Colonic mucosa (tissue), 4 donors: ENCODE data around the gene PAIP1. TPM values are rescaled to one million over a fixed set of nuclear protein-coding genes. Genes with fewer than 3 reads are reported as not detected.

Experiments
- DNase-seq: peaks from one replicate; pipeline ENCODE4 v3.0.0-alpha.2; 2020
- H3K27ac ChIP-seq: fragments of 200-600 bp; one replicate; pipeline ENCODE4 v1.8.0; 2021
- H3K27me3 ChIP-seq: fragments of 200-600 bp; one replicate; pipeline ENCODE4 v1.8.0; 2021
- H3K36me3 ChIP-seq: fragments of 200-600 bp; one replicate; pipeline ENCODE4 v1.8.0; 2021
- H3K4me1 ChIP-seq: fragments of 200-600 bp; one replicate; pipeline ENCODE4 v1.8.0; 2021; ENCODE audit warnings: mild to moderate bottlenecking
- H3K4me3 ChIP-seq: fragments of 200-600 bp; one replicate; pipeline ENCODE4 v1.8.0; 2021
- H3K9ac ChIP-seq, 2 donors: one replicate each; pipeline ENCODE4 v1.7.0; 2013; ENCODE audit warnings: control low read depth in 2 of 2, low read depth in 2 of 2, low read length in 2 of 2
- H3K9me3 ChIP-seq: fragments of 200-600 bp; one replicate; pipeline ENCODE4 v1.8.0; 2021
- intact Hi-C: fragments of 100-400 bp; cut with DNase I; formaldehyde crosslinking; loops from one replicate; pipeline ENCODE4 v1.14.1; 2022
- total RNA-seq, 2 donors: library from RNA; stranded (reverse); fragmentation: NEBNext Ultra II Directional in 1 of 2; extraction: Animal tissue kit (Norgen Biotek cat#: 25700) in 1 of 2; gene quantifications; one replicate each; pipeline ENCODE4 v1.2.1, GENCODE V29; 2021
- TF ChIP-seq, protein P1 (sequence below): fragments of 200-600 bp; IDR thresholded peaks from one replicate; pipeline ENCODE4 v1.8.0; 2022; ENCODE audit warnings: antibody characterized with exemption, mild to moderate bottlenecking
- donor health status: healthy.
- donor health status: DM: no; HTN: no; CAD: no.
- donor health status: DM: no; HTN: no; CAD: no.

The PAIP1 gene
- total RNA-seq, 2 donors from 2014 or later: 53.1 to 65.6 TPM

GRCh38 chr5:43589310-43589709, 32.4 kb upstream of the PAIP1 start:
- H3K9ac ChIP-seq: no peak overlapping the region
- H3K36me3 ChIP-seq: no peaks in the 10 kb centered on the region
- no peaks in the 10 kb centered on the region for H3K9me3 ChIP-seq
- no peaks in the 10 kb centered on the region for H3K27me3 ChIP-seq
- no peak for DNase-seq
- no peak overlapping the region for H3K4me3 ChIP-seq
- no peak overlapping the region for H3K27ac ChIP-seq
- TF ChIP-seq, protein P1, sequence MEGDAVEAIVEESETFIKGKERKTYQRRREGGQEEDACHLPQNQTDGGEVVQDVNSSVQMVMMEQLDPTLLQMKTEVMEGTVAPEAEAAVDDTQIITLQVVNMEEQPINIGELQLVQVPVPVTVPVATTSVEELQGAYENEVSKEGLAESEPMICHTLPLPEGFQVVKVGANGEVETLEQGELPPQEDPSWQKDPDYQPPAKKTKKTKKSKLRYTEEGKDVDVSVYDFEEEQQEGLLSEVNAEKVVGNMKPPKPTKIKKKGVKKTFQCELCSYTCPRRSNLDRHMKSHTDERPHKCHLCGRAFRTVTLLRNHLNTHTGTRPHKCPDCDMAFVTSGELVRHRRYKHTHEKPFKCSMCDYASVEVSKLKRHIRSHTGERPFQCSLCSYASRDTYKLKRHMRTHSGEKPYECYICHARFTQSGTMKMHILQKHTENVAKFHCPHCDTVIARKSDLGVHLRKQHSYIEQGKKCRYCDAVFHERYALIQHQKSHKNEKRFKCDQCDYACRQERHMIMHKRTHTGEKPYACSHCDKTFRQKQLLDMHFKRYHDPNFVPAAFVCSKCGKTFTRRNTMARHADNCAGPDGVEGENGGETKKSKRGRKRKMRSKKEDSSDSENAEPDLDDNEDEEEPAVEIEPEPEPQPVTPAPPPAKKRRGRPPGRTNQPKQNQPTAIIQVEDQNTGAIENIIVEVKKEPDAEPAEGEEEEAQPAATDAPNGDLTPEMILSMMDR: no peak
- intact Hi-C loops: no loop called here
- H3K4me1 ChIP-seq: no peaks in the 10 kb centered on the region

DNA sequence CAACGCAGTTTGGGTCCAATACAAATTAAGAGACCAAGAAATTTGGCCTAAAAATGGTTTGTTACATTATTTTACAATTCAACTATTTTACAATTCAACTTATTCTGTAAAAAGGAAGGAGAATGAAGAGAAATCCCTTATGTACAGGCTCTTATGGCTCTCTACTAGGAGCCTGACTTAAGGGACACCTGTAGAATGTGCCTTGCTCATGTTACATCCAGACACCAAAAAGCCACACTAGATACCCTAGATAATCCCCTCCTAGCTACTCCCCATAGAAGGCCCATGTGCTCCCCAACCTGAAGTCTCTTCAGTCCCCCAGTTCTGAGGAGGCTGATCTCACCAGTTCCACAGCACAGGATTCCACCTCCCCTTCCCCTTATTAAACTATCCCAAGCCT, 32.0 kb upstream of the PAIP1 start:
- Histone ChIP-seq H3K36me3 (no peaks in the 10 kb centered on the region), H3K27me3 (no peaks in the 10 kb centered on the region), H3K9me3 (no peaks in the 10 kb centered on the region), H3K4me3 (no peak overlapping the region), H3K4me1 (no peaks in the 10 kb centered on the region), H3K9ac (no peak overlapping the region), H3K27ac (no peak overlapping the region)
- TF ChIP-seq, protein P1: no peak
- intact Hi-C loops: no loop called here
- DNase-seq: no peak

GRCh38 chr5:43584166-43584699, 27.4 kb upstream of the PAIP1 start:
- Histone ChIP-seq H3K9ac (no peak overlapping the region), H3K36me3 (no peaks in the 10 kb centered on the region), H3K4me3 (no peak overlapping the region), H3K27ac (no peak overlapping the region), H3K4me1 (no peaks in the 10 kb centered on the region), H3K27me3 (no peaks in the 10 kb centered on the region), H3K9me3 (no peaks in the 10 kb centered on the region)
- no peak for DNase-seq
- TF ChIP-seq, protein P1: no peak
- intact Hi-C loops: no loop called here

DNA sequence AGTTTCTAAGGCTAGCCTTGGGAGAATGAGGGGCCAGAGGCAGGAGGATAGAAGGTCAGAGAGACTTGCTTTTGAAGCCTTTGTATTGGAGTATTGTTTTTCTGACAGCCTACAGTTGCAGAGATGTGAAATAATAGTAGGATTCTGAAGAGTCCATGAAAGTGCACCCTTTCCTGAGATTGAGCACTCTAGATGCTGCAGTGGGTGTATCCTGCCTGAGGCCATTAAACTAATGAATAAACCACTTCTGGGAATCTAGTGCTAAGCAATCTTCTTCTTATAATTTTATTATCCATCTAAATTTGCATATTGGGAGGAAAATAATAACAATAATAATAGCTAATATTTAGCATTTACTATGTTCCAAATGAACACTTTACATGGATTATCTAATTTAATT, 26.8 kb upstream of the PAIP1 start:
- H3K4me3 ChIP-seq: no peak overlapping the region
- no peak overlapping the region for H3K27ac ChIP-seq
- no peak for DNase-seq
- intact Hi-C loops: no loop called here
- no peaks in the 10 kb centered on the region for H3K27me3 ChIP-seq
- TF ChIP-seq, protein P1: no peak
- no peaks in the 10 kb centered on the region for H3K36me3 ChIP-seq
- no peaks in the 10 kb centered on the region for H3K9me3 ChIP-seq
- no peaks in the 10 kb centered on the region for H3K4me1 ChIP-seq
- no peak overlapping the region for H3K9ac ChIP-seq

DNA sequence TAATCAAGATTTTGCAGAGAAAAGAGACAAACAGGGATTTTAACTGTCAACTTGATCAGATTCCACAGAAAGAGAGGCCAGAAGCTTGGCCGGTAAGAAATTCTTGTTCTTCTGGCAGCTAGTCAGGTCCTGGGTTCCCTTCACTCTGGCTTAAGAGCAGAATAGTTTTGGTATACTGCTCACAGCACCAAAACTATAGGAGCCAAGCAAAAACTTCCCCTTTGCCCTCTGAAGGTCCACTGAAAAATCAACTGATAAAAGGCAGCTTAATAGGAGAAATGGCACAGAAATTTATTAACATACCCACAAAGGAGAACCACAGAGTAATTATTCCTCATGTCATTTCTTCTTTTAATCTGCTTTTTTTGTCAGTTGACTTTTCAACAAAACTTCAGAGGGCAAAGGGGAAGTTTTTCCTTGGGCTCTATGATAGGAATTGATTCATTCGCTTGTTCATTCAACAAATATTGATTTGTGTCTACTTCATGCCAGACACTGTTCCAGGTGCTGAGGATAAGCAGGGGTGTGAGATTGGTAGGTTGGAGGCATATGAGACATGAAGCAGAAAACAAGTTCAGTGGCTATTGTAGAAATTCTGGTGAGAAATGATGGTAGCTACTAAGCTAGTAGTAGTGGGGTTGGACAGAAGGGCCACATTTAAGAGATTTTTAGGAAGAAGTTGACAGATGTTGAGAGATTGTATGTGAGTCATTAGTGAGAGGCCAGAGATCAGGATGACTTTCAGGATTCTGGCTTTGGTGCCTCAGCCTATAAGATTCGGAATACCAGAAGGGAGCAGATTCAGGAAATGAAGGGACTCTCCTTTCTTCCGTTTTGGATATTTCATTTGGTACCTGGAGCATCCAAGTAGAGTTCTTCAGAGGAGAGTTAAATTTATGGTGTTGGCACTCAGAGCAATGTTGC, 25.5 kb upstream of the PAIP1 start:
- TF ChIP-seq, protein P1: no peak
- H3K4me1 ChIP-seq: no peaks in the 10 kb centered on the region

More for the DNA sequence above, 25.5 kb upstream of the PAIP1 start:
- DNase-seq: no peak
- Histone ChIP-seq H3K9ac (no peak overlapping the region), H3K36me3 (no peaks in the 10 kb centered on the region), H3K9me3 (no peaks in the 10 kb centered on the region), H3K4me3 (no peak overlapping the region), H3K27ac (no peak overlapping the region), H3K27me3 (no peaks in the 10 kb centered on the region)
- intact Hi-C loops: no loop called here
